Natural killer cell (primary cell): ENCODE results near the gene KRT31. TPM values are rescaled to one million over a fixed set of nuclear protein-coding genes. Genes with fewer than 3 reads are reported as not detected.

Experiments
- ATAC-seq, 3 donors: fragments of 150-1000 bp in 2 of 3; fragments of 200-7000 bp in 1 of 3; cut with Tn5 transposase; 1 replicate in 1 of 3; 2 replicates in 2 of 3; pipeline ENCODE4 v1.10.0; 2021; ENCODE audit warnings: mild to moderate bottlenecking in 2 of 3, moderate library complexity in 2 of 3
- DNase-seq, 2 donors: peaks; one replicate each; pipeline versions ENCODE4 v3.0.0 to v3.0.0-alpha.2; 2013 to 2021; ENCODE audit warnings: mixed read lengths in 1 of 2
- H3K27ac ChIP-seq: one replicate; pipeline ENCODE4 v1.5.1; 2013; ENCODE audit warnings: mild to moderate bottlenecking, low read length
- H3K27me3 ChIP-seq: one replicate; pipeline ENCODE4 v1.6.1; 2013; ENCODE audit warnings: low read length; ENCODE audit not compliant: control insufficient read depth, insufficient read depth
- H3K36me3 ChIP-seq: one replicate; pipeline ENCODE4 v1.6.1; 2013; ENCODE audit warnings: low read length; ENCODE audit not compliant: control insufficient read depth, insufficient read depth
- H3K4me1 ChIP-seq: one replicate; pipeline ENCODE4 v1.6.1; 2013; ENCODE audit warnings: low read length; ENCODE audit not compliant: control insufficient read depth, insufficient read depth
- H3K4me3 ChIP-seq: one replicate; pipeline ENCODE4 v1.5.1; 2013; ENCODE audit warnings: low read length
- H3K9me3 ChIP-seq: one replicate; pipeline ENCODE4 v1.6.1; 2013; ENCODE audit warnings: low read length; ENCODE audit not compliant: control insufficient read depth, insufficient read depth
- H3K27ac Mint-ChIP-seq, 2 donors: one replicate each; pipeline ENCODE4 v1.8.0; 2022; ENCODE audit warnings: mild to moderate bottlenecking in 2 of 2, mixed read lengths in 2 of 2, moderate library complexity in 1 of 2
- H3K27me3 Mint-ChIP-seq, 2 donors: one replicate each; pipeline ENCODE4 v1.8.0; 2022; ENCODE audit warnings: low read depth in 2 of 2, mixed read lengths in 2 of 2
- H3K36me3 Mint-ChIP-seq: one replicate; pipeline ENCODE4 v1.8.0; 2022; ENCODE audit warnings: mixed read lengths
- H3K4me1 Mint-ChIP-seq, 2 donors: one replicate each; pipeline ENCODE4 v1.8.0; 2022; ENCODE audit warnings: mixed read lengths in 2 of 2
- H3K4me3 Mint-ChIP-seq: one replicate; pipeline ENCODE4 v1.8.0; 2022; ENCODE audit warnings: mild to moderate bottlenecking, moderate library complexity, mixed read lengths
- H3K9me3 Mint-ChIP-seq, 2 donors: one replicate each; pipeline ENCODE4 v1.8.0; 2022; ENCODE audit warnings: mixed read lengths in 2 of 2
- CTCF ChIP-seq: fragments of 200-600 bp; IDR thresholded peaks from one replicate; pipeline ENCODE4 v1.8.0; 2022; ENCODE audit warnings: antibody characterized with exemption
- WGBS: methylation state at CpG from one replicate; pipeline ENCODE4 v1.1.7; 2013; ENCODE audit warnings: missing lambda C conversion rate; ENCODE audit not compliant: insufficient coverage; 5-methylcytosine and 5-hydroxymethylcytosine counted together
- intact Hi-C: fragments of 100-400 bp; cut with micrococcal nuclease; formaldehyde crosslinking; loops from one replicate; pipeline ENCODE4 v1.14.2; 2022
- total RNA-seq, 4 donors: library from RNA; stranded (reverse); fragments of 120-200 nt in 1 of 4; gene quantifications; one replicate each; pipeline versions ENCODE4 v1.2.3 to v1.2.4, GENCODE V29; 2013 to 2022

KRT31 gene
- total RNA-seq, 3 donors from 2014 or later (not counting 1 experiment from before 2014, with no cell fraction given) = not detected

GRCh38 chr17:41442739-41443138 lies 45.3 kb upstream of the KRT31 start:
- intact Hi-C loops = no loop called here
- no peaks in the 10 kb centered on the region for H3K9me3 Mint-ChIP-seq
- no peak overlapping the region for H3K4me3 ChIP-seq
- H3K4me1 ChIP-seq = no peaks in the 10 kb centered on the region
- TF ChIP-seq CTCF = no peak
- H3K27me3 ChIP-seq = no peaks in the 10 kb centered on the region
- no peak overlapping the region for H3K27ac ChIP-seq
- H3K9me3 ChIP-seq = no peaks in the 10 kb centered on the region
- 81% methylated on average over 4 of the region's 4 CpGs for WGBS
- H3K27me3 Mint-ChIP-seq = peaks cover 21 to 59% of the 10 kb centered on the region in 2 donors
- no peak overlapping the region for H3K4me3 Mint-ChIP-seq
- ATAC-seq = no peak
- no peaks in the 10 kb centered on the region for H3K36me3 ChIP-seq
- no peaks in the 10 kb centered on the region for H3K36me3 Mint-ChIP-seq
- no peak for DNase-seq
- no peaks in the 10 kb centered on the region for H3K4me1 Mint-ChIP-seq
- H3K27ac Mint-ChIP-seq = no peak overlapping the region

- H3K27me3 Mint-ChIP-seq = peaks cover 21 to 59% of the 10 kb centered on the region in 2 donors
- DNase-seq = no peak
- no peak for TF ChIP-seq CTCF
- intact Hi-C loops = no loop called here
- H3K36me3 Mint-ChIP-seq = no peaks in the 10 kb centered on the region
- no peak for ATAC-seq
- H3K4me1 Mint-ChIP-seq = no peaks in the 10 kb centered on the region
- no peaks in the 10 kb centered on the region for H3K9me3 Mint-ChIP-seq
- H3K4me1 ChIP-seq = no peaks in the 10 kb centered on the region
- H3K27me3 ChIP-seq = no peaks in the 10 kb centered on the region
- no peak within 1 kb of the TSS for H3K27ac ChIP-seq
- WGBS = 92% methylated on average over 9 of the region's 10 CpGs
- H3K36me3 ChIP-seq = no peaks in the 10 kb centered on the region
- no peak within 1 kb of the TSS for H3K4me3 ChIP-seq
- H3K4me3 Mint-ChIP-seq = no peak within 1 kb of the TSS
- H3K27ac Mint-ChIP-seq = no peak within 1 kb of the TSS
- no peaks in the 10 kb centered on the region for H3K9me3 ChIP-seq
These were observed 43.2 kb upstream of the KRT31 start, which contains the start of gene KRT38 for GRCh38 chr17:41440531-41441033. TSS of gene KRT38 (minus strand) at chr17:41440983. CDS start at chr17:41440921, 62 bp downstream.

- Mint-ChIP-seq H3K27me3 (peaks cover 23 to 51% of the 10 kb centered on the region in 2 donors), H3K27ac (no peak overlapping the region), H3K4me3 (no peak overlapping the region), H3K4me1 (no peaks in the 10 kb centered on the region), H3K36me3 (no peaks in the 10 kb centered on the region), H3K9me3 (no peaks in the 10 kb centered on the region)
- H3K27me3 ChIP-seq = no peaks in the 10 kb centered on the region
- no peak overlapping the region for H3K27ac ChIP-seq
- no peak for TF ChIP-seq CTCF
- 69% methylated on average over 5 of the region's 5 CpGs for WGBS
- no peak overlapping the region for H3K4me3 ChIP-seq
- no peaks in the 10 kb centered on the region for H3K4me1 ChIP-seq
- DNase-seq (no peak), ATAC-seq (no peak)
- H3K36me3 ChIP-seq = no peaks in the 10 kb centered on the region
- no peaks in the 10 kb centered on the region for H3K9me3 ChIP-seq
- intact Hi-C loops = no loop called here
These were observed 42.0 kb upstream of the KRT31 start for GRCh38 chr17:41439375-41439774.

- Histone ChIP-seq H3K9me3 (no peaks in the 10 kb centered on the region), H3K27ac (no peak overlapping the region), H3K36me3 (no peaks in the 10 kb centered on the region), H3K4me3 (no peak overlapping the region), H3K27me3 (no peaks in the 10 kb centered on the region), H3K4me1 (no peaks in the 10 kb centered on the region)
- intact Hi-C loops = no loop called here
- H3K9me3 Mint-ChIP-seq = no peaks in the 10 kb centered on the region
- no peaks in the 10 kb centered on the region for H3K36me3 Mint-ChIP-seq
- DNase-seq (no peak), ATAC-seq (no peak)
- H3K27me3 Mint-ChIP-seq = peaks cover 10 to 41% of the 10 kb centered on the region in 2 donors
- 80% methylated on average over 9 of the region's 9 CpGs for WGBS
- no peak overlapping the region for H3K27ac Mint-ChIP-seq
- no peak overlapping the region for H3K4me3 Mint-ChIP-seq
- no peaks in the 10 kb centered on the region for H3K4me1 Mint-ChIP-seq
- no peak for TF ChIP-seq CTCF
These were observed 40.4 kb upstream of the KRT31 start for GRCh38 chr17:41437769-41438168.
